Osteoblast (primary cell): ENCODE data around the gene RBM23. TPM values are rescaled to one million over a fixed set of nuclear protein-coding genes. Genes with fewer than 3 reads are reported as not detected.
A peak's percentile ranks its signal among the peaks of the same experiment; 100 is the strongest.

Source experiments
- DNase-seq: peaks from one replicate; pipeline ENCODE4 v3.0.0; 2011; ENCODE audit warnings: low spot score, mixed read lengths; ENCODE audit not compliant: insufficient read length; ENCODE audit errors: missing footprints
- H2AFZ ChIP-seq: 2 replicates; pipeline ENCODE4 v1.6.0; 2011; ENCODE audit warnings: mild to moderate bottlenecking, low read length
- H3K27ac ChIP-seq: 2 replicates; pipeline ENCODE4 v1.5.1; 2011; ENCODE audit warnings: mild to moderate bottlenecking, low read depth, low read length, moderate library complexity
- H3K27me3 ChIP-seq: 2 replicates; pipeline ENCODE4 v1.6.0; 2012; ENCODE audit warnings: mild to moderate bottlenecking, control low read depth, inconsistent platforms, low read length, moderate library complexity; ENCODE audit not compliant: insufficient read depth
- H3K36me3 ChIP-seq: 2 replicates; pipeline ENCODE4 v1.5.1; 2011; ENCODE audit warnings: mild to moderate bottlenecking, low read length, control low read depth, moderate library complexity; ENCODE audit not compliant: insufficient read depth
- H3K4me1 ChIP-seq: 2 replicates; pipeline ENCODE4 v1.5.1; 2011; ENCODE audit warnings: mild to moderate bottlenecking, low read length, control low read depth, moderate library complexity; ENCODE audit not compliant: insufficient read depth
- H3K4me2 ChIP-seq: 2 replicates; pipeline ENCODE4 v1.6.0; 2011; ENCODE audit warnings: mild to moderate bottlenecking, low read length; ENCODE audit not compliant: insufficient read depth
- H3K4me3 ChIP-seq: fragments of 200-600 bp; sonication (generic); 3 replicates; pipeline ENCODE4 v1.5.1; 2012; ENCODE audit warnings: mild to moderate bottlenecking, low read length, inconsistent platforms; ENCODE audit not compliant: insufficient read depth
- H3K79me2 ChIP-seq: 2 replicates; pipeline ENCODE4 v1.6.0; 2012; ENCODE audit warnings: mild to moderate bottlenecking, low read length, control low read depth, inconsistent platforms; ENCODE audit not compliant: insufficient read depth
- H3K9me3 ChIP-seq: 2 replicates; pipeline ENCODE4 v1.5.1; 2011; ENCODE audit warnings: low read depth, low read length, control low read depth
- H4K20me1 ChIP-seq: 2 replicates; pipeline ENCODE4 v1.6.0; 2012; ENCODE audit warnings: mild to moderate bottlenecking, low read length, control low read depth; ENCODE audit not compliant: insufficient read depth
- total RNA-seq: library from RNA; depleted of rRNA; stranded (reverse); fragments of >200 nt; gene quantifications from 2 replicates; pipeline ENCODE4 v1.2.3, GENCODE V29; 2012
- TF ChIP-seq, protein P1 (sequence below): IDR thresholded peaks from 2 replicates; pipeline ENCODE4 v1.5.1; 2011; ENCODE audit warnings: mild to moderate bottlenecking, low read depth, low read length, moderate library complexity; ENCODE audit errors: extremely low read depth

Gene RBM23
- total RNA-seq, 1 donor = 98.1 TPM

DNA sequence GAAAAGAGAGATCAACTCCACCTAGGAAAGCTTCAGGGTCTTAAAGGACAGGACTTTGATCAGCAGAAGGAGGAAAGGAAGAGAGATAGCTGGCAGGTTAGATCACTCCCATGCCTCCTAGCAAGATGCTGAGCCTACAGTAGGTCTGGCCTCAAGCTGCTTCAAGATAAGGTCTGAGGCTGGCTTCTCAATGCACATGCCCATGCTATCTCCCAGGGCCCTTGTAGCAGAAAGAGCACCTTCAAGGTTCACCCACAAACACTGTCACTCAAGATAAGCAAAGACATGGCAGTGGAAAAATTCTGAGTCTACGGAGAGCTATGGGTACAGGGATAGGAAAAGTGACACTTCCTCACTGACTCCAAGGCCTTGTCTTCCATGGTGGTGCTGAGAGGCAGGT is 21.6 kb downstream of the RBM23 start:
- Histone ChIP-seq H4K20me1 (no peaks in the 10 kb centered on the region), H2AFZ (no peak overlapping the region), H3K36me3 (peaks cover 17% of the 10 kb centered on the region), H3K4me2 (no peak overlapping the region), H3K4me1 (peaks cover 24% of the 10 kb centered on the region), H3K9me3 (no peaks in the 10 kb centered on the region), H3K4me3 (no peak overlapping the region), H3K79me2 (no peaks in the 10 kb centered on the region), H3K27me3 (no peaks in the 10 kb centered on the region), H3K27ac (peak overlapping the region; percentile 59)
- DNase-seq = peak; percentile 21
- TF ChIP-seq, protein P1, sequence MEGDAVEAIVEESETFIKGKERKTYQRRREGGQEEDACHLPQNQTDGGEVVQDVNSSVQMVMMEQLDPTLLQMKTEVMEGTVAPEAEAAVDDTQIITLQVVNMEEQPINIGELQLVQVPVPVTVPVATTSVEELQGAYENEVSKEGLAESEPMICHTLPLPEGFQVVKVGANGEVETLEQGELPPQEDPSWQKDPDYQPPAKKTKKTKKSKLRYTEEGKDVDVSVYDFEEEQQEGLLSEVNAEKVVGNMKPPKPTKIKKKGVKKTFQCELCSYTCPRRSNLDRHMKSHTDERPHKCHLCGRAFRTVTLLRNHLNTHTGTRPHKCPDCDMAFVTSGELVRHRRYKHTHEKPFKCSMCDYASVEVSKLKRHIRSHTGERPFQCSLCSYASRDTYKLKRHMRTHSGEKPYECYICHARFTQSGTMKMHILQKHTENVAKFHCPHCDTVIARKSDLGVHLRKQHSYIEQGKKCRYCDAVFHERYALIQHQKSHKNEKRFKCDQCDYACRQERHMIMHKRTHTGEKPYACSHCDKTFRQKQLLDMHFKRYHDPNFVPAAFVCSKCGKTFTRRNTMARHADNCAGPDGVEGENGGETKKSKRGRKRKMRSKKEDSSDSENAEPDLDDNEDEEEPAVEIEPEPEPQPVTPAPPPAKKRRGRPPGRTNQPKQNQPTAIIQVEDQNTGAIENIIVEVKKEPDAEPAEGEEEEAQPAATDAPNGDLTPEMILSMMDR = no peak

GRCh38 chr14:22896760-22897159 is 22.2 kb downstream of the RBM23 start:
- Histone ChIP-seq H3K4me1 (peaks cover 24% of the 10 kb centered on the region), H3K27ac (no peak overlapping the region), H3K4me3 (no peak overlapping the region), H2AFZ (no peak overlapping the region), H3K4me2 (no peak overlapping the region), H3K27me3 (no peaks in the 10 kb centered on the region), H3K36me3 (peaks cover 11% of the 10 kb centered on the region), H3K79me2 (no peaks in the 10 kb centered on the region), H4K20me1 (no peaks in the 10 kb centered on the region), H3K9me3 (no peaks in the 10 kb centered on the region)
- peak; percentile 6 for DNase-seq
- TF ChIP-seq, protein P1 = no peak

DNA sequence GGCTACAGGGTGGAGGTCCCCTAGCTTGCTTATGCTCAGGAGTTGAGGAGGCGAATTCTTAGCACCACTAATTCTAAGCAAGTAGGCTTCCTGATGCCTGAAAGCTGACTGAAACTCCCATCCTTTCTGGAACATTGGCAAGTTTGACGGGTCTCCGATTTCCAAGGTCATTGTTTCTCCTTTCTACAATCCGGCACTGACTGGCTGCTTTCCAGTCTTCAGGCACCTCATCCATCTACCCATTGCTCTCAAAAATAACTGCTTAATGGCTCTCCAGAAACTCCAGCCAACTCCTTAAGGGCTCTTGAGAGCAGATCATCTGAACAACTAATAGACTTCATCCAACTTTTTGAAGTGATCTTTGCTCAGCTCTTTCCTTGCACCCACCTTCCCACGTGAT is 22.6 kb downstream of the RBM23 start:
- H3K4me1 ChIP-seq = peaks cover 24% of the 10 kb centered on the region
- H3K4me2 ChIP-seq = no peak overlapping the region
- no peaks in the 10 kb centered on the region for H3K9me3 ChIP-seq
- TF ChIP-seq, protein P1 = no peak
- H3K79me2 ChIP-seq = no peaks in the 10 kb centered on the region
- peaks cover 7% of the 10 kb centered on the region for H3K36me3 ChIP-seq
- no peak overlapping the region for H2AFZ ChIP-seq
- no peak overlapping the region for H3K27ac ChIP-seq
- no peak for DNase-seq
- H3K27me3 ChIP-seq = no peaks in the 10 kb centered on the region
- H4K20me1 ChIP-seq = no peaks in the 10 kb centered on the region
- no peak overlapping the region for H3K4me3 ChIP-seq

- TF ChIP-seq, protein P1 = no peak
- H3K9me3 ChIP-seq = no peaks in the 10 kb centered on the region
Measured at GRCh38 chr14:22895402-22895801, 23.5 kb downstream of the RBM23 start.

More at GRCh38 chr14:22895402-22895801, 23.5 kb downstream of the RBM23 start:
- Histone ChIP-seq H4K20me1 (no peaks in the 10 kb centered on the region), H3K27ac (no peak overlapping the region), H2AFZ (no peak overlapping the region), H3K4me2 (no peak overlapping the region), H3K4me1 (peaks cover 24% of the 10 kb centered on the region), H3K36me3 (no peaks in the 10 kb centered on the region), H3K27me3 (no peaks in the 10 kb centered on the region), H3K4me3 (no peak overlapping the region), H3K79me2 (no peaks in the 10 kb centered on the region)
- DNase-seq = no peak
